GM19238 (cell line): ENCODE results near the gene MARK2.
A peak's percentile ranks its signal among the peaks of the same experiment; 100 is the strongest.
"Not testable (repeated sequence)": the region's sequence is repeated elsewhere in the genome, so short reads cannot be mapped to it uniquely, and the experiment has no call there.

Source experiments
- DNase-seq: peaks from one replicate; pipeline ENCODE4 v3.0.0; 2011; ENCODE audit warnings: low spot score; ENCODE audit not compliant: insufficient read length

Gene MARK2

DNA sequence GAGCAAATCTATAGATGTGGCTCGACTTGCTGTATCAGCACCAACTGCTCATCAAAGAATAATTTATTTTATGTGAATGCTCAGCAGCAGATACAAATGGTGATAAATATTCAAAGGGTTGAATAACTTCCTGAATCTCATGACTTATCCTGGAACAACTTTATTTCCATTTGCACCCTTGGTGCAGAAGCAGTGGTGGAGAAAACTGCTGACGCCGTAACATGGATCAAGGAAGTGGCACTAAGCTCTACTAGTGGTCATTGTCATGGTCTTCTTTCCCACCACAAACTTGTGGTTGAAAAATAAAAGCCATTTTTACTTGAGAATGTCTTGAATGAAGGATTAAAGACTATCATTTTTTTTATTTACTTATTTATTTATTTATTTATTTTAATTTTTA is 14.6 kb downstream of the MARK2 start:
- DNase-seq = no peak

DNA sequence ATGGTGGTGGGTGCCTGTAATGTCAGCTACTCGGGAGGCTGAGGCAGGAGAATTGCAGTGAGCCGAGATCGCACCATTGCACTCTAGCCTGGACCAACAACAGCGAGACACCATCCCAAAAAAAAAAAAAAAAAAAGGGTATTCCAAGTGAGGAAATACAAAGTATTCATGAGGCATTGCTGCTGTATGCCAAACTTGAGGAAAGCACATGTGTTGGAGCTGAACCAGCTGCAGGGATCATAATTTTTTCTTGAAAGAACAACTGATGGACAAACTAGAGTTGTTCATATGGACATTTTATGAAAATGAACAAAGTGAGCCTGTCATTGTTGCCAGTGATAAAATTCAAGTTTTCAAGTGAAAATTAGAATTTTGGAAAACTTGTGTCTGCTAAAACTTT is 15.8 kb downstream of the MARK2 start:
- DNase-seq = no peak

DNA sequence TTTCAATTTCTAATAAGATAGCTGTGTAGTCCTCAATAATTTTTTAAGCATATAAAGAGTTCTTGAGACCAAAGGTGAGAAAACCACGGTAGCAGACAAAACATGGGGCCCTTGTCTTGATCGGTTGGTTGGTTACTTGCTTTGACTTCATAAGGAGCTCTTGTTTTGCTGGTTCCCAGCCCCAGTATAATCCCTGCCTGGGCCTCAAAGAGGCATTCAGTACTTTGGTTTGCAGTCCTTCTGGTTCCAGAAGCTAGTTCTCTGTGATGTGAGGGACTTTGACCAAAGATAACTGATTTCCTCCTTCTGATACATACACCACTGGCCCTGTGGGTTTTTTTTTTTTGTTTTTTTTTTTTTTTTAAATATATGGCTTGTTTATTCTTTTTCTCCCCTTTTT is 17.1 kb downstream of the MARK2 start:
- no peak for DNase-seq

GRCh38 chr11:63858628-63859550 is 20.0 kb downstream of the MARK2 start:
- no peak for DNase-seq

DNA sequence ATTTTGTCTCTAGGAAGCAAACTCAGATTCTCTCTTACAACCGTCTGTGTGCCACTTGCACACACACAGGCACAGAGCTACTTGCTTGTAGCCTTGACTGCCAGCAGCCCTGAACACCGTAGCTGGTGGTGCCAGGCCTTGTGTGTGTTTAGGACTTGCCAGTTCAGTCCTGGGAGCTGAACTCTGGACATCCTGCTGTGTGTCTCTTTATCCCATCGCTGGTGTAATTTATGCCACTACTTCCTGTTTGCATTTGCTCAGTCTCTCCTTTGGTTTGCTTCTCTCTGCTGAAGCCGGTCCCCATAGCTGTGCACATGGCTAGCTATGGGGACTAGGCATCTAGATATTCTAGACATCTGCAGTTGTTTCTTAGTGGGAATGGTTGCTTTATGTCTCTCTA is 24.0 kb downstream of the MARK2 start:
- no peak for DNase-seq

- DNase-seq = not testable (repeated sequence)
Observed at GRCh38 chr11:63863620-63864019, 24.7 kb downstream of the MARK2 start.

GRCh38 chr11:63866211-63866610 is 27.3 kb downstream of the MARK2 start:
- DNase-seq = peak; percentile 66

GRCh38 chr11:63867511-63867910 is 28.6 kb downstream of the MARK2 start:
- DNase-seq = no peak

DNA sequence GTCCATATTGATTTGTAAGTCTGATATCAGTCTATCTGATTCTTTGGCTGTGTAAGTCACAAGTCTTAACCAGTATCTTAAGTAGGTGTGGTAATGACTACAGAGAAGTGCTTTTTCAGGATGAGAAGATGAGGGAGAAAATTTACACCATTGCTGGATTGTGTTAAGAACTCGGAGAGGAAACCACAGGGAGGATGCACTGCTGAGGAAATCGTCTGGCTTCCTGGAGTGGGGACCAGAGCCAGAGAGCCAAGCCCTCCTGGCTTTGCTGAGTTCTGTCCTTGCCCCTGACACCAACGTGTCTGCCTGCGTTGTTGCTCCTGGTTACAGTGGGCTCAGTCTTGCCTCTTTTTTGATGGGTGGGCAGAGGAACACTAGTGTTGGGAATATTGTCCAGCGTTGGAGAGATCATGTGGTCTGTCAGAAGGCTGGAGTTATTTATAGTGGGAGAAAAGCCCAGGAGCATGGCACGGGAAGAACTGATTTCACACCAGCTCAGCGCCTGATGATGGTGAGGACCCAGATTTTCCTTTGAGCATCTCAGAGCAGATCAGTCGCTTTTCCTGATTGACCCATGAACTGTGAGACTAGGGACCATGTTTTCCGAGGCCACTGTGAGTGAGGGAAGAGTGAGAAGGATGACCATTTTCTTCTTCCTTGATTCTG is 29.6 kb downstream of the MARK2 start:
- no peak for DNase-seq

GRCh38 chr11:63869171-63869591 is 30.3 kb downstream of the MARK2 start:
- no peak for DNase-seq

DNA sequence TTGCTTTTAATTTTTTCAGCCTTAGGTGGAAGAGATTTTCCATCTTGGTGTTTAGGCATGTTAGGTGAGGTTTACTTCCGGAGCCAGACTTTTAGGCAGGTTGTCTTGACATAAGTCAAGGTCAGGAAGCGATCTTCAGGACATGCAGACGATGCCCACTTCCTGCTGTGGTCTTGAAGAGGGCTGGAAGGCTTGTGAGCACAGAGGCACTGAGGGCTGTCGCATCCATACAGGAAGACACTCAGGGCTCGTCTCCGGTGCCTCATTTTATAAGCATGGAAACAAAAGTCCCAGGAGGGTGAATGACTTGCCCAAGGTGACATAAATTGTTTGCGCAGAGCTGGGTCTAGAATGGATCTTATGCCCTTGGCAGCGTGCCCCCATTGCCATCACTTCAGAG is 30.8 kb downstream of the MARK2 start:
- DNase-seq = no peak

- DNase-seq = no peak
Observed at GRCh38 chr11:63870351-63871140, 31.6 kb downstream of the MARK2 start.

- peak; percentile 67 for DNase-seq
Observed at GRCh38 chr11:63871962-63872799, 33.3 kb downstream of the MARK2 start.

DNA sequence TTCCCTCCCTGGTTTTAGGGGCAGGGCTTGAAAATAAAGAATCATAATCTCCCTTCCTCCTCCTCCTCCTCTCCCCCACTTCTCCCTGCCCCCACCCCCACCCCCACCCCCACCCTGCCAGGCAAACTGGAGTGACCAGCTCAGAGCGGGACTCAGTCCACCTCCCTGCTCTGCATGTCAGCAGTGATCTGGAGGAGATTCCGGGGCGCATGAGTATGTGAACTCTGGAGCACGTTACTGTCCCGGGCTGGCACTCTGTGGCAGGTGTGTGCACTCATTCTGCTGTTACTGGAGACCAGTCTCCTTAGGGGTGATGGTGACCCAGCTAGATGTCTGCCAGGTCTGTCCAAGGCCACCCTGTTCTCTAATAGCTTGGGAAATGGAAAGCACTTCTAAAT is 33.9 kb downstream of the MARK2 start:
- DNase-seq = no peak

DNA sequence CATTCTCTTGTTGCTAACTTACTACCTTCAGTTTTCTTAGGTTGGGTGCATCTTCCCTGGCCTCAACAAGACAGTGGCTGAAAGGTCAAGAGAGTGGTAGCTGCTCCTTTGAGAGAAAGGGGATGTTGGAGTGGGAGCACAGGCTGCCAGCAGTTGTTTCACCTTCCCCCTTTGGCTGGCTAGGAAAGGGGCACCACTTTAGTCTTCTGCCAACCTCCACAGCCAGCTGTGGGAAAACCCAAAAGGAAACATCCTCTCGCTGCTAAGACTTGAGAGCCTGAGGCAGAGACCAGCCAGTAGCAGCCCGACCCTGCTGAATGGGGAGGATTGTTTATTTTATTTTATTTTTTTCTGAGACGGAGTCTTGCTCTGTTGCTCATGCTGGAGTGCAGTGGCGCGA is 34.4 kb downstream of the MARK2 start:
- no peak for DNase-seq

GRCh38 chr11:63874511-63874910 is 35.6 kb downstream of the MARK2 start:
- DNase-seq = no peak

DNA sequence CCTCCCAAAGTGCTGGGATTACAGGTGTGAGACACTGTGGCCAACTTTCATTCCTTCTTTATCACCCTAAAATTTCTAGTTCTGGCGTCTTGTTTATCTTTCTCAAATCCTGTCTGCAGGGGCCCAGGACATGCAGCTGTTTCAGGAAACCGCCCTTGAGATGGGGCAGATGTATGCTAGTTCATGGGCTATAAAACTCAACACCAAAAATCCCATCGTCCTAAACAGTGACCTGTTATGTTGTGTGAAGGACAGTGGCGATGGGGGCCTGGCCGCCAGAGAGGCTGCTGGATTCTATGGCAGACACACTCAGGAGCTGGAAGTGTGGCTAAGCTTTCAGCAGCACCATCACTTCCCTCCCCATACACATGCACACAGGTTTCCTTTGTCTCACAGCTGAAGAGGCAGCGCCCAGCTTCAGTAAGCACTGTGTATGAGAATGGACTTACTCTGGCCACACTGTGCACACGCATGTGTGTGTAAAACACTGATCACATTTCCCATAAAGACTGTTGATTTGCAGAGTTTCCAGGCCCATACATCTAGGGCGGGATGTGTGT is 36.7 kb downstream of the MARK2 start:
- no peak for DNase-seq

- DNase-seq = no peak
Observed at GRCh38 chr11:63876616-63877015, 37.7 kb downstream of the MARK2 start.

- DNase-seq = no peak
Observed at GRCh38 chr11:63877658-63878241, 38.8 kb downstream of the MARK2 start.
